UCSD-AML1 (cell line): ENCODE data around the gene FLNC.
A peak's percentile ranks its signal among the peaks of the same experiment; 100 is the strongest.

Experiments
- DNase-seq: peaks from one replicate; lab custom pipeline; 2025; ENCODE audit not compliant: unreplicated experiment; lab: John Stamatoyannopoulos, UW

The FLNC gene

GRCh38 chr7:128830231-128831177 is at the start of gene FLNC:
Gene FLNC, plus strand, starts transcription at chr7:128830406. Its CDS starts 232 bp downstream, at chr7:128830638.
- no peak for DNase-seq

GRCh38 chr7:128781126-128781525 is 49.1 kb upstream of the FLNC start:
- DNase-seq = no peak

- DNase-seq = no peak
Observed at GRCh38 chr7:128781851-128782250, 48.4 kb upstream of the FLNC start.

GRCh38 chr7:128783143-128783861 is 46.9 kb upstream of the FLNC start:
- DNase-seq = peak; percentile 24

- no peak for DNase-seq
Observed at GRCh38 chr7:128785738-128786137, 44.5 kb upstream of the FLNC start.

- no peak for DNase-seq
Observed at GRCh38 chr7:128788446-128789412, 41.5 kb upstream of the FLNC start.

- no peak for DNase-seq
Observed at GRCh38 chr7:128790315-128791041, 39.7 kb upstream of the FLNC start.

- peak; percentile 52 for DNase-seq
Observed at GRCh38 chr7:128791121-128791971, 38.9 kb upstream of the FLNC start, which contains the start of gene CCDC136. Gene CCDC136, plus strand, starts transcription at chr7:128791968. Its CDS starts 444 bp downstream, at chr7:128792412.

- no peak for DNase-seq
Observed at GRCh38 chr7:128791972-128792327, 38.3 kb upstream of the FLNC start.

GRCh38 chr7:128792471-128793180 is 37.6 kb upstream of the FLNC start:
- no peak for DNase-seq

GRCh38 chr7:128793181-128793547 is 37.0 kb upstream of the FLNC start:
- no peak for DNase-seq

- peak; percentile 9 for DNase-seq
Observed at GRCh38 chr7:128794020-128794419, 36.2 kb upstream of the FLNC start.

GRCh38 chr7:128794436-128794835 is 35.8 kb upstream of the FLNC start:
- DNase-seq = no peak

- DNase-seq = no peak
Observed at GRCh38 chr7:128795129-128795528, 35.1 kb upstream of the FLNC start.

- no peak for DNase-seq
Observed at GRCh38 chr7:128796327-128796726, 33.9 kb upstream of the FLNC start.

GRCh38 chr7:128799451-128799850 is 30.8 kb upstream of the FLNC start:
- no peak for DNase-seq

- DNase-seq = no peak
Observed at GRCh38 chr7:128800567-128800966, 29.6 kb upstream of the FLNC start.

- no peak for DNase-seq
Observed at GRCh38 chr7:128801003-128801402, 29.2 kb upstream of the FLNC start.
